ENCODE data around the gene CNNM4. TPM values are rescaled to one million over a fixed set of nuclear protein-coding genes. Genes with fewer than 3 reads are reported as not detected.

The CNNM4 gene
- total and polyA plus RNA-seq, 2 of the 4 experiments (the other 2 are of a cell fraction) = 2.0 to 4.1 TPM

DNA sequence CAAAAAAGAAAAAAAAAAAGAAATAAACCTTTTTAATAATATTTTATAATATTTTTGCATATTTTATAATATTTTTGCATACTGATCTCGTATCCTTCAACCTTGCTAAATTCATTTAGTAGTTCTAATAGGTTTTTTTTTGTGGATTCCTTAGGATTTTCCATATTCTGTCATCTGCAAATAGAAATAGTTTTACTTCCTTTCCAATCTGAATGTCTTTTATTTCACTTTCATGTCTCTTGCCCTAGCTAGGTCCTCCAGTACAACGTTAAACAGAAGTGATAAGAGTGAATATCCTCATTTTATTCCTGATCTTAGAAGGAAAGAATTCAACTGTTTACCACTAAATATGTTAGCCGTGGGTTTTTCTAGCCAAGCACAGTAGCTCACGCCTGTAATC, 34.6 kb upstream of the CNNM4 start:
- H4K8ac ChIP-seq (ENCODE audit: low read depth in 2 of 2, low read length in 2 of 2) = no peak overlapping the region
- no peak overlapping the region for H3K4me2 ChIP-seq (ENCODE audit: low read depth, low read length)
- H3K79me1 ChIP-seq (ENCODE audit: low read depth in 1 of 2, low read length in 2 of 2) = no peaks in the 10 kb centered on the region
- no peak overlapping the region for H3K14ac ChIP-seq (replicated peaks; ENCODE audit: low read depth, low read length)
- no peak overlapping the region for H2AK9ac ChIP-seq (replicated peaks; ENCODE audit: low read depth, low read length, poor library complexity)
- no peaks in the 10 kb centered on the region; the same call in 1 of the 2 replicates for H3K4me1 ChIP-seq (ENCODE audit: control insufficient read depth, insufficient read depth, low read length)
- H3K36me3 ChIP-seq (ENCODE audit: control insufficient read depth, insufficient read depth, low read length) = peaks cover 21% of the 10 kb centered on the region
- H2AK5ac ChIP-seq (ENCODE audit: low read depth, low read length) = no peak overlapping the region
- no peak overlapping the region for H3K4ac ChIP-seq (ENCODE audit: low read depth, low read length)
- BruUV-seq (replicated peaks) = no TSS peak
- H3K9ac ChIP-seq (ENCODE audit: low read depth, low read length) = no peak overlapping the region
- ChIA-PET CTCF (no interaction called here), POLR2A (ENCODE audit: unreplicated experiment) (no interaction called here)
- in situ Hi-C loops (cut with MboI; ENCODE audit: low sequenced_read_pairs) (no loop called here), intact Hi-C loops (cut with micrococcal nuclease) (no loop called here), dilution Hi-C loops (cut with HindIII; ENCODE audit: low sequenced_read_pairs, unreplicated experiment) (no loop called here)
- H3K9me1 ChIP-seq (ENCODE audit: insufficient read depth, low read length) = no peaks in the 10 kb centered on the region
- H3K23ac ChIP-seq (ENCODE audit: low read depth, low read length) = no peak overlapping the region
- no peak overlapping the region for H3K4me3 ChIP-seq (ENCODE audit: insufficient read depth, low read depth, low read length)
- TF ChIP-seq RFX5 (IDR thresholded peaks at IDR 0.05; ENCODE audit: low read depth, low read length) = no peak
- TF ChIP-seq MAZ (IDR thresholded peaks at IDR 0.05; ENCODE audit: borderline replicate concordance, low read depth, low read length) = no peak
- TF ChIP-seq MAFK (IDR thresholded peaks at IDR 0.05; ENCODE audit: low read depth, low read length) = no peak
- no peak for TF ChIP-seq SMC3 (IDR thresholded peaks at IDR 0.05; ENCODE audit: low read depth, low read length)
- TF ChIP-seq, protein P1, sequence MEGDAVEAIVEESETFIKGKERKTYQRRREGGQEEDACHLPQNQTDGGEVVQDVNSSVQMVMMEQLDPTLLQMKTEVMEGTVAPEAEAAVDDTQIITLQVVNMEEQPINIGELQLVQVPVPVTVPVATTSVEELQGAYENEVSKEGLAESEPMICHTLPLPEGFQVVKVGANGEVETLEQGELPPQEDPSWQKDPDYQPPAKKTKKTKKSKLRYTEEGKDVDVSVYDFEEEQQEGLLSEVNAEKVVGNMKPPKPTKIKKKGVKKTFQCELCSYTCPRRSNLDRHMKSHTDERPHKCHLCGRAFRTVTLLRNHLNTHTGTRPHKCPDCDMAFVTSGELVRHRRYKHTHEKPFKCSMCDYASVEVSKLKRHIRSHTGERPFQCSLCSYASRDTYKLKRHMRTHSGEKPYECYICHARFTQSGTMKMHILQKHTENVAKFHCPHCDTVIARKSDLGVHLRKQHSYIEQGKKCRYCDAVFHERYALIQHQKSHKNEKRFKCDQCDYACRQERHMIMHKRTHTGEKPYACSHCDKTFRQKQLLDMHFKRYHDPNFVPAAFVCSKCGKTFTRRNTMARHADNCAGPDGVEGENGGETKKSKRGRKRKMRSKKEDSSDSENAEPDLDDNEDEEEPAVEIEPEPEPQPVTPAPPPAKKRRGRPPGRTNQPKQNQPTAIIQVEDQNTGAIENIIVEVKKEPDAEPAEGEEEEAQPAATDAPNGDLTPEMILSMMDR (conservative IDR thresholded peaks at IDR 0.05; ENCODE audit: low read depth, low read length) = no peak
- TF ChIP-seq NFE2L2 (IDR thresholded peaks at IDR 0.05; ENCODE audit: low read depth, low read length) = no peak
- TF ChIP-seq CEBPB (IDR thresholded peaks at IDR 0.05; ENCODE audit: low read depth, low read length) = no peak
- no peak for TF ChIP-seq CHD1 (IDR thresholded peaks at IDR 0.05; ENCODE audit: low read depth, low read length)
- no peak overlapping the region for H2AFZ ChIP-seq (replicated peaks; ENCODE audit: low read length, poor library complexity)
- H2BK5ac ChIP-seq (ENCODE audit: low read depth, low read length, poor library complexity, severe bottlenecking) = no peak overlapping the region
- no peak overlapping the region for H2BK15ac ChIP-seq (ENCODE audit: low read depth, low read length)
- no peak overlapping the region for H3K27ac ChIP-seq (ENCODE audit: insufficient read depth, low read length)
- H4K5ac ChIP-seq (ENCODE audit: low read depth, low read length) = no peak overlapping the region
- no peaks in the 10 kb centered on the region for H3K9me3 ChIP-seq (ENCODE audit: control insufficient read depth, insufficient read depth, low read length)
- H3K56ac ChIP-seq (ENCODE audit: extremely low read depth, insufficient read depth, low read length) = no peak overlapping the region
- DNase-seq (no peak), ATAC-seq (ENCODE audit: low read depth) (no peak)
- H2BK20ac ChIP-seq (ENCODE audit: low read depth, low read length) = no peak overlapping the region
- no peak overlapping the region for H4K91ac ChIP-seq (ENCODE audit: insufficient read depth, low read depth, low read length)
- H4K20me1 ChIP-seq (ENCODE audit: insufficient read depth, low read length) = no peaks in the 10 kb centered on the region
- H2BK120ac ChIP-seq (ENCODE audit: low read depth, low read length) = no peak overlapping the region
- no CpG with 5 or more reads among the region's 4 CpGs for WGBS, 2 experiments (ENCODE audit: extremely low coverage in 2 of 2, insufficient read length in 1 of 2)
- H3K18ac ChIP-seq (ENCODE audit: low read depth, low read length) = no peak overlapping the region
- H3K27me3 ChIP-seq (ENCODE audit: control insufficient read depth, insufficient read depth, low read length) = no peaks in the 10 kb centered on the region
